SK-N-SH (cell line): Measurements from ENCODE around the gene PEAK1. TPM values are rescaled to one million over a fixed set of nuclear protein-coding genes. Genes with fewer than 3 reads are reported as not detected.

ENCODE experiments used
- CTCF ChIA-PET: fragments of 300-600, 350-600 bp; formaldehyde crosslinking; extraction: SDS; loops from one replicate; lab custom pipeline; 2021; lab: Yijun Ruan, JAX
- POLR2A ChIA-PET: fragments of 350-600 bp; sonication (Branson Sonifier 250); formaldehyde crosslinking; extraction: SDS; loops from one replicate; lab custom pipeline; 2020; ENCODE audit warnings: antibody characterized with exemption, inconsistent platforms; lab: Yijun Ruan, JAX
- DNase-seq: peaks from one replicate; pipeline ENCODE4 v3.0.0; 2012
- H2AFZ ChIP-seq: fragments of 200-600 bp; sonication (generic); 2 replicates; pipeline ENCODE4 v1.8.1; 2016; ENCODE audit warnings: antibody characterized with exemption, mild to moderate bottlenecking, low read depth
- H3F3A ChIP-seq: fragments of 200-600 bp; sonication (generic); replicated peaks from 2 replicates; pipeline ENCODE3; 2016; ENCODE audit warnings: antibody characterized with exemption, mild to moderate bottlenecking; ENCODE audit not compliant: insufficient read depth
- H3K27ac ChIP-seq, 2 experiments: fragments of 200-500 bp in 1 of 2; fragments of 200-600 bp in 1 of 2; sonication (Bioruptor generic) in 1 of 2; sonication (generic), shearing (Covaris generic) in 1 of 2; 2 replicates each; pipeline versions ENCODE4 v1.5.1 to v1.6.1; 2014 to 2016; ENCODE audit warnings: low read depth in 2 of 2, inconsistent platforms in 1 of 2, low read length in 1 of 2, mild to moderate bottlenecking in 1 of 2, mixed read lengths in 1 of 2
- H3K27me3 ChIP-seq: fragments of 200-600 bp; sonication (generic), shearing (Covaris generic); 2 replicates; pipeline ENCODE4 v1.6.1; 2016; ENCODE audit warnings: mixed run types; ENCODE audit not compliant: insufficient read depth
- H3K36me3 ChIP-seq, 2 experiments: fragments of 200-500 bp in 1 of 2; fragments of 200-600 bp in 1 of 2; sonication (Bioruptor generic) in 1 of 2; sonication (generic) in 1 of 2; replicated peaks in 1 of 2; 2 replicates each; pipeline versions ENCODE3 to v1.5.1; 2014 to 2016; ENCODE audit warnings: low read length in 1 of 2, mild to moderate bottlenecking in 1 of 2; ENCODE audit not compliant: insufficient read depth in 2 of 2, control insufficient read depth in 1 of 2
- H3K4me1 ChIP-seq, 2 experiments: fragments of 200-500 bp in 1 of 2; fragments of 200-600 bp in 1 of 2; sonication (Bioruptor generic) in 1 of 2; sonication (generic), shearing (Covaris generic) in 1 of 2; 2 replicates each; pipeline versions ENCODE4 v1.5.1 to v1.6.1; 2014 to 2016; ENCODE audit warnings: low read depth in 1 of 2, low read length in 1 of 2, mixed run types in 1 of 2; ENCODE audit not compliant: insufficient read depth in 2 of 2, control insufficient read depth in 1 of 2
- H3K4me2 ChIP-seq: fragments of 200-600 bp; sonication (generic), shearing (Covaris generic); 2 replicates; pipeline ENCODE4 v1.6.1; 2017; ENCODE audit warnings: mixed run types
- H3K4me3 ChIP-seq, 2 experiments: fragments of 200-500 bp in 1 of 2; fragments of 200-600 bp in 1 of 2; sonication (Bioruptor generic) in 1 of 2; sonication (generic), shearing (Covaris generic) in 1 of 2; 2 replicates each; pipeline versions ENCODE4 v1.5.1 to v1.8.1; 2014 to 2016; ENCODE audit warnings: low read depth in 2 of 2, inconsistent platforms in 1 of 2, low read length in 1 of 2, mild to moderate bottlenecking in 1 of 2, mixed read lengths in 1 of 2, moderate library complexity in 1 of 2
- H3K79me2 ChIP-seq: fragments of 200-600 bp; sonication (generic); 2 replicates; pipeline ENCODE4 v1.8.1; 2017; ENCODE audit warnings: mild to moderate bottlenecking; ENCODE audit not compliant: insufficient read depth
- H3K9ac ChIP-seq: fragments of 200-600 bp; sonication (generic); 2 replicates; pipeline ENCODE4 v1.6.1; 2017; ENCODE audit warnings: mixed run types
- H3K9me2 ChIP-seq: fragments of 200-600 bp; sonication (generic); 2 replicates; pipeline ENCODE4 v1.6.1; 2017; ENCODE audit warnings: mixed run types
- H3K9me3 ChIP-seq: fragments of 200-600 bp; sonication (generic); 2 replicates; pipeline ENCODE4 v1.6.1; 2017; ENCODE audit warnings: mixed run types, mild to moderate bottlenecking, moderate library complexity
- H4K20me1 ChIP-seq: fragments of 200-600 bp; sonication (generic); 2 replicates; pipeline ENCODE4 v1.6.1; 2017; ENCODE audit warnings: mild to moderate bottlenecking, mixed run types; ENCODE audit not compliant: insufficient read depth
- ELF1 ChIP-seq: IDR thresholded peaks from 2 replicates; pipeline ENCODE4 v1.4.0; 2012
- EP300 ChIP-seq, 2 experiments: IDR thresholded peaks; 2 replicates each; pipeline versions ENCODE4 v1.4.0 to v1.6.1; 2012; ENCODE audit warnings: borderline replicate concordance in 1 of 2, low read depth in 1 of 2, low read length in 1 of 2
- RXRA ChIP-seq: IDR thresholded peaks from 2 replicates; pipeline ENCODE4 v1.4.0; 2012; ENCODE audit warnings: low read depth, mild to moderate bottlenecking, borderline replicate concordance
- TAF1 ChIP-seq: IDR thresholded peaks from 2 replicates; pipeline ENCODE4 v1.6.1; 2012; ENCODE audit warnings: low read depth, mild to moderate bottlenecking, low read length, moderate library complexity, borderline replicate concordance
- TEAD4 ChIP-seq: IDR thresholded peaks from 2 replicates; pipeline ENCODE4 v1.4.0; 2012; ENCODE audit warnings: mild to moderate bottlenecking, borderline replicate concordance; ENCODE audit not compliant: insufficient read depth
- WGBS: methylation state at CpG from one replicate; pipeline ENCODE4 v1.1.6; 2017; ENCODE audit warnings: low lambda C conversion rate; 5-methylcytosine and 5-hydroxymethylcytosine counted together
- polyA plus RNA-seq, 3 experiments: library from polyadenylated mRNA; depleted of rRNA; stranded (reverse); fragments of >200 nt; gene quantifications; 2 replicates each; pipeline ENCODE4 v1.2.3, GENCODE V29; 2012
- TF ChIP-seq, protein P1 (sequence below): fragments of 200-600 bp; sonication (generic); IDR thresholded peaks from 2 replicates; pipeline ENCODE4 v1.6.1; 2017; ENCODE audit warnings: antibody characterized with exemption, mild to moderate bottlenecking, moderate library complexity

PEAK1 gene
- polyA plus RNA-seq, 1 of the 3 experiments (the other 2 are of a cell fraction) = 9.0 TPM

DNA sequence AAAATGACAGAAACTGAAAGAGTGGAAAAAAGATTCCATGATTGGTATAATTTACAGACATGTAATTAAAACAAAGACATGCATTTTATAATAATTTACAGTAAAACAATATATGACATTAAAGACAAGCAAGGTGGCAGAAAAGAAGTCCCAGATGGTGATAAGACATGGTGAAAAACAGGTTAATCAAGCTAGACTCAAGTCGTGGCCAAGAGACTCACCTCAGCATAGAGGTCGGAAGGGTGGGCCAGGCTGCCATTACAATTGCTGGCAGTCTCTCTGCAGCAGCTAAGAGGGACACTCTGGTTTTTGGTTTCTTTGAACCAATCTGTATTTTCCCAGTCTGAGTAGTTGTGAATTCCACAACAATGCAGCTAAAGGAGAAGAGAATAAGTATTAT lies 367.3 kb downstream of the PEAK1 start:
- Histone ChIP-seq H3K27me3 (no peaks in the 10 kb centered on the region), H3K4me3 (no peak overlapping the region), H3K9me3 (no peaks in the 10 kb centered on the region), H3K27ac (no peak overlapping the region), H3F3A (peaks cover 3% of the 10 kb centered on the region), H3K36me3 (peaks cover 43 to 58% of the 10 kb centered on the region in 2 experiments), H3K79me2 (peaks cover 51% of the 10 kb centered on the region), H2AFZ (no peak overlapping the region), H3K4me1 (peaks cover 4 to 7% of the 10 kb centered on the region in 2 experiments; a peak in 3 of 4 replicates), H3K9ac (no peak overlapping the region), H3K4me2 (no peak overlapping the region), H4K20me1 (peaks cover 16% of the 10 kb centered on the region), H3K9me2 (no peaks in the 10 kb centered on the region)
- no peak for DNase-seq
- ChIA-PET POLR2A (interaction anchor here (1.2 kb wide), 1 partner anchor 19 kb away, joined by 4 read pairs; the partner anchor contains the start of gene TSPAN3), CTCF (interaction anchor here (1.0 to 1.1 kb wide), 2 partner anchors 8 to 28 kb away, joined by 5 read pairs; no protein-coding TSS in a partner anchor)
- WGBS = 96% methylated on average over 2 of the region's 2 CpGs
- TF ChIP-seq ELF1 = no peak
- no peak for TF ChIP-seq TEAD4
- TF ChIP-seq EP300 (IDR thresholded peaks at IDR 0.05; ENCODE audit: borderline replicate concordance in 1 of 2, low read depth in 1 of 2, low read length in 1 of 2) = no peak
- TF ChIP-seq TAF1 = no peak
- TF ChIP-seq RXRA = no peak
- TF ChIP-seq, protein P1, sequence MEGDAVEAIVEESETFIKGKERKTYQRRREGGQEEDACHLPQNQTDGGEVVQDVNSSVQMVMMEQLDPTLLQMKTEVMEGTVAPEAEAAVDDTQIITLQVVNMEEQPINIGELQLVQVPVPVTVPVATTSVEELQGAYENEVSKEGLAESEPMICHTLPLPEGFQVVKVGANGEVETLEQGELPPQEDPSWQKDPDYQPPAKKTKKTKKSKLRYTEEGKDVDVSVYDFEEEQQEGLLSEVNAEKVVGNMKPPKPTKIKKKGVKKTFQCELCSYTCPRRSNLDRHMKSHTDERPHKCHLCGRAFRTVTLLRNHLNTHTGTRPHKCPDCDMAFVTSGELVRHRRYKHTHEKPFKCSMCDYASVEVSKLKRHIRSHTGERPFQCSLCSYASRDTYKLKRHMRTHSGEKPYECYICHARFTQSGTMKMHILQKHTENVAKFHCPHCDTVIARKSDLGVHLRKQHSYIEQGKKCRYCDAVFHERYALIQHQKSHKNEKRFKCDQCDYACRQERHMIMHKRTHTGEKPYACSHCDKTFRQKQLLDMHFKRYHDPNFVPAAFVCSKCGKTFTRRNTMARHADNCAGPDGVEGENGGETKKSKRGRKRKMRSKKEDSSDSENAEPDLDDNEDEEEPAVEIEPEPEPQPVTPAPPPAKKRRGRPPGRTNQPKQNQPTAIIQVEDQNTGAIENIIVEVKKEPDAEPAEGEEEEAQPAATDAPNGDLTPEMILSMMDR = no peak

Other genes with a start within 250 kb of the PEAK1 start
- 27.7 and 34.3 TPM in 2 replicates for gene HMG20A, start 784 bp upstream of the PEAK1 start, polyA plus RNA-seq (2012; rRNA removed)
- 0.29 and 0.56 TPM in 2 replicates for gene LINGO1, start 212.8 kb upstream of the PEAK1 start, polyA plus RNA-seq (2012; rRNA removed)